Choroid plexus epithelial cell (primary cell): ENCODE measurements around the gene GK.

Experiments
- DNase-seq: peaks from one replicate; pipeline ENCODE4 v3.0.0-alpha.2; 2010; ENCODE audit warnings: low read depth
- H3K4me3 ChIP-seq: 2 replicates; pipeline ENCODE4 v1.5.1; 2011; ENCODE audit warnings: low read depth, mild to moderate bottlenecking, control low read depth, low read length, moderate library complexity
- TF ChIP-seq, protein P1 (sequence below): conservative IDR thresholded peaks from 2 replicates; pipeline ENCODE4 v1.5.1; 2011; ENCODE audit warnings: low read depth, mild to moderate bottlenecking, control low read depth, inconsistent platforms, low read length, moderate library complexity

The GK gene

DNA sequence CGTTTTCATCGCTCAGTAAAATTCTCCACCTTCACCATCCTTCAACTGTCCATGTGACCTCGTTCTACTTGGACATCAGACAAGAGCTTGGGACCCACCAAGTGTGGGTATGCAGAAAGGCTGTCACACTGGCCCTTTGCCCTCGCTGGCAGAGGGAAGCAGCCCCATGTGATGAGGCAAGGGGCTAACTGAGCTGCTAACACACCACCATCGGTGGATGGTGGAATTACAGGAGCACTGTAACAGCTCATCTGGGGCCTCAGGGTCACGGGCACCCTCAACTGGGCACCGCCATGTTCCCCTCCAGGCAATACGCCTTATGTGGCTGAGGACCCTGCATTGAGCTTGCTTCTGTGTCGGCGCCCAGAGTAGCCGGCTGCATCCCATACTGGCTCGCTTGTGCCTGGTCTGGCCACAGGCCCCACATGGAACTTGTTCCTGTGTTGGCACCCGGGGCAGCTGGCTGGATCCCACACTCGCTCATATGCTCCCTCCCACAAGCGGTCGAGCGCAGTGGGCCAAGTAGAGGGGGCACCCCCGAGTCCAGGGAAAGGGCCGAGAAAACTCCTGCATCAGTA lies 126.3 kb downstream of the GK start:
- TF ChIP-seq, protein P1, sequence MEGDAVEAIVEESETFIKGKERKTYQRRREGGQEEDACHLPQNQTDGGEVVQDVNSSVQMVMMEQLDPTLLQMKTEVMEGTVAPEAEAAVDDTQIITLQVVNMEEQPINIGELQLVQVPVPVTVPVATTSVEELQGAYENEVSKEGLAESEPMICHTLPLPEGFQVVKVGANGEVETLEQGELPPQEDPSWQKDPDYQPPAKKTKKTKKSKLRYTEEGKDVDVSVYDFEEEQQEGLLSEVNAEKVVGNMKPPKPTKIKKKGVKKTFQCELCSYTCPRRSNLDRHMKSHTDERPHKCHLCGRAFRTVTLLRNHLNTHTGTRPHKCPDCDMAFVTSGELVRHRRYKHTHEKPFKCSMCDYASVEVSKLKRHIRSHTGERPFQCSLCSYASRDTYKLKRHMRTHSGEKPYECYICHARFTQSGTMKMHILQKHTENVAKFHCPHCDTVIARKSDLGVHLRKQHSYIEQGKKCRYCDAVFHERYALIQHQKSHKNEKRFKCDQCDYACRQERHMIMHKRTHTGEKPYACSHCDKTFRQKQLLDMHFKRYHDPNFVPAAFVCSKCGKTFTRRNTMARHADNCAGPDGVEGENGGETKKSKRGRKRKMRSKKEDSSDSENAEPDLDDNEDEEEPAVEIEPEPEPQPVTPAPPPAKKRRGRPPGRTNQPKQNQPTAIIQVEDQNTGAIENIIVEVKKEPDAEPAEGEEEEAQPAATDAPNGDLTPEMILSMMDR: no peak
- DNase-seq: no peak
- H3K4me3 ChIP-seq: no peak overlapping the region
